Measurements from ENCODE around the gene STRIP1. TPM values are rescaled to one million over a fixed set of nuclear protein-coding genes. Genes with fewer than 3 reads are reported as not detected.
A peak's percentile ranks its signal among the peaks of the same experiment; 100 is the strongest.

STRIP1 gene, protein sequence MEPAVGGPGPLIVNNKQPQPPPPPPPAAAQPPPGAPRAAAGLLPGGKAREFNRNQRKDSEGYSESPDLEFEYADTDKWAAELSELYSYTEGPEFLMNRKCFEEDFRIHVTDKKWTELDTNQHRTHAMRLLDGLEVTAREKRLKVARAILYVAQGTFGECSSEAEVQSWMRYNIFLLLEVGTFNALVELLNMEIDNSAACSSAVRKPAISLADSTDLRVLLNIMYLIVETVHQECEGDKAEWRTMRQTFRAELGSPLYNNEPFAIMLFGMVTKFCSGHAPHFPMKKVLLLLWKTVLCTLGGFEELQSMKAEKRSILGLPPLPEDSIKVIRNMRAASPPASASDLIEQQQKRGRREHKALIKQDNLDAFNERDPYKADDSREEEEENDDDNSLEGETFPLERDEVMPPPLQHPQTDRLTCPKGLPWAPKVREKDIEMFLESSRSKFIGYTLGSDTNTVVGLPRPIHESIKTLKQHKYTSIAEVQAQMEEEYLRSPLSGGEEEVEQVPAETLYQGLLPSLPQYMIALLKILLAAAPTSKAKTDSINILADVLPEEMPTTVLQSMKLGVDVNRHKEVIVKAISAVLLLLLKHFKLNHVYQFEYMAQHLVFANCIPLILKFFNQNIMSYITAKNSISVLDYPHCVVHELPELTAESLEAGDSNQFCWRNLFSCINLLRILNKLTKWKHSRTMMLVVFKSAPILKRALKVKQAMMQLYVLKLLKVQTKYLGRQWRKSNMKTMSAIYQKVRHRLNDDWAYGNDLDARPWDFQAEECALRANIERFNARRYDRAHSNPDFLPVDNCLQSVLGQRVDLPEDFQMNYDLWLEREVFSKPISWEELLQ
- 10 to 100 TPM; 33.4 to 35.9 TPM for total RNA-seq

DNA sequence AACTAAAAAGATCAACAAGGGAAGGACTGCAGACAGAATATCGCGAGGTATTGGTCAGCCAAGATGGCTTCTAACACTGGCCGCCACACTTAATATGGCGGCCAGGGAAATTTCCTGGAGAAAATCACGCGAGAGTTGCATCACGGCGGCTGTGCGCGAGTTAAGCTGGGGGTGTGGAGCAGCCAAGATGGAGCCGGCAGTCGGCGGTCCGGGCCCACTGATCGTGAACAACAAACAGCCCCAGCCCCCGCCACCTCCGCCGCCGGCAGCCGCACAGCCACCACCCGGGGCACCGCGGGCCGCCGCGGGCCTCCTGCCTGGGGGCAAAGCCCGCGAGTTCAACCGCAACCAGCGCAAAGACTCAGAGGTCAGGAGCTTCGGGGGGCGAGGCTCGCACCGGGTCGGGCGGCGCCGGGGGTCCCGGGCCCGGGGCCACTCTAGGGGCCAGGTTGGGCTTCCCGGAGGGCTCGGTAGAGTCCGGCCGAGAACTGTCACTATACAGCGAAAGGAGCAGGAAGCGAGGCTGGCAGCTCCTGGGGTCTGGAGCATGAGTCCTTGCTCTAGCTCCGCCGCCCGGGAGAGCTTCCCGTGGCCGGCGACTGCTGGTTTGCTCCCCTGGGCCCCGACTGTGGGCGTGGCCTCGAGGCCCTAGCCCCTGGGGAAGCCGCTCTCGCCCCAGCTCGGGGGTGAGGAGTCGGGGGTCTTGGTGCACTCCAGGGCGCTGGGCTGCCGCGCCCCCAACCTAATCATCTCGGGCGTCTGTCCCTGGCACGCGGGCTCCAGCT, at the start of gene STRIP1:
STRIP1 (plus strand) TSS at position 174 of the 785 bp plus-strand sequence; CDS start at position 188, 14 bp downstream.
- Mint-ChIP-seq H3K27ac (peak within 1 kb of the TSS; percentile 93), H3K27me3 (no peaks in the 10 kb centered on the region), H3K9me3 (no peaks in the 10 kb centered on the region), H3K4me1 (peaks cover 65% of the 10 kb centered on the region), H3K36me3 (ENCODE audit: low read depth) (peaks cover 20% of the 10 kb centered on the region), H3K4me3 (peak within 1 kb of the TSS; percentile 91)
- POLR2A ChIA-PET: interaction anchor here (0.9 kb wide), 1 partner anchor 10 kb away, joined by 3 read pairs; no protein-coding TSS in a partner anchor
- CTCF ChIA-PET: interaction anchor here (0.8 to 3.4 kb wide), 11 partner anchors 10 to 541 kb away, joined by 3 to 23 read pairs (median 5); partner anchors contain the start of genes AHCYL1 and CYB561D1
- peak; percentile 96 for DNase-seq

DNA sequence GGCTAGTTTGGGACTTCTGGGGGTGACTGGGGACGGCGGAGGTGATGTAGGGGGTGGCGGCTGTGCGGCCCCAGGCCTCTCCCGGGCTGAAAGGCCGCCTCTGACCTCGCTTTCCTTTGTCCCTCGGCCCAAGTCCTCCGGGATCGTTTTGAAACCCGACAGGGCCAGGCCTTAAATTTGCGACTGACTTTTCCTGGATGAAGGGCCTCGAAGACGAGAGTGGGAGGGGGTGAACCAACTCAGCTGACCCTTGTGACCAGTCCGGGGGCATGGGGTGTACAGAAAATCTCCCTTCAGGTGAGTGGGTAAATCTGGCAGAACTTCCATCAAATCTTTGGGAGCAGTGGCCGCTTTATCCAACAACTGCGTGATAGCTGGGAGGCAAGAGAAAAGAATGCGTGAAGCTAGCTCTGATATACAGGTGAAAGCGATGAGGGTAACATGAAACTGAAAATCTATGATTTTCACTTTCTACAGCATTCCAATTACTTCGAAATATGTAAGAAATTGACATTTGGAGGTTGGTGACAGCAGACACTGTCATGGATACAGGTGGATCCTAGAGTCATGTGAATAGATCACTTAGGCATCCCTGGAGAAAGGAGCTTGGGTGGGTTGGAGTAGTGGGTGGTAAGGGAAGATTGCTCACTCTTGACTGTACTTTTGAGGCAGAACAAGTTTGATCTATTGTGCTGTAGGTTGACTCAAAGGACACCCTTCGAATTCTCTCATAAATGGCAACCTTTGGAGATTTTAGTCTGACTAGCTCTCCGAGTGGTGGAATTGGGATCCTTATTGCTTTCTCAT, 49.0 kb upstream of the STRIP1 start:
- POLR2A ChIA-PET: interaction anchor here (1.6 kb wide), 1 partner anchor 209 kb away, joined by 10 read pairs; no protein-coding TSS in a partner anchor
- Mint-ChIP-seq H3K4me3 (peak overlapping the region; percentile 89), H3K27ac (peak overlapping the region; percentile 97), H3K27me3 (no peaks in the 10 kb centered on the region), H3K9me3 (no peaks in the 10 kb centered on the region), H3K4me1 (peaks cover 43% of the 10 kb centered on the region), H3K36me3 (ENCODE audit: low read depth) (peaks cover 8% of the 10 kb centered on the region)
- no peak for DNase-seq
- CTCF ChIA-PET: interaction anchor here (0.5 to 12.9 kb wide), 33 partner anchors 12 to 746 kb away, joined by 3 to 475 read pairs (median 6); partner anchors contain the start of genes AMPD2, GNAI3, GNAT2 and GSTM4

DNA sequence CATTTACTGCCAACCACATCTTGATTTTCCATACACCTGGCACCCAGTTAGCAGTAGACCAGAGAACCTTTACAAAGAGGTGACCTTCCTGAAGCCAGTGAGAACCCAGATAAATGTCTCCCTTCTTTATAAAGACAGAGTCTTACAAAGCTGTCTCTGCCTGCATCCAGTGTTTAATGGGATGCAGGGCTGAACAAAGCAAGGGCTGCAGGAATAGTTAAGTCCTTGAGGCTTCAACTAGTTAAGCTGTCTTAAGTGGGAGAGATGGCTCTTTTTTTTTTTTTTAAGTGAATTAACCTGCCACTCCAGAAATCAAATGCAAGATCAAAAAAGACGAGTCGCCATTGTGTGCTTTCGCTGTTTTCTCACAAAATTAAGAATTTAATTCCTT, 48.4 kb upstream of the STRIP1 start:
- ChIA-PET POLR2A (no interaction called here), CTCF (interaction anchor here (0.5 to 12.9 kb wide), 11 partner anchors 11 to 346 kb away, joined by 3 to 475 read pairs (median 10); partner anchors contain the start of gene STRIP1)
- Mint-ChIP-seq H3K4me1 (peaks cover 46% of the 10 kb centered on the region), H3K27me3 (no peaks in the 10 kb centered on the region), H3K27ac (peak overlapping the region; percentile 97), H3K4me3 (peak overlapping the region; percentile 89), H3K9me3 (no peaks in the 10 kb centered on the region), H3K36me3 (ENCODE audit: low read depth) (peaks cover 8% of the 10 kb centered on the region)
- DNase-seq: no peak

DNA sequence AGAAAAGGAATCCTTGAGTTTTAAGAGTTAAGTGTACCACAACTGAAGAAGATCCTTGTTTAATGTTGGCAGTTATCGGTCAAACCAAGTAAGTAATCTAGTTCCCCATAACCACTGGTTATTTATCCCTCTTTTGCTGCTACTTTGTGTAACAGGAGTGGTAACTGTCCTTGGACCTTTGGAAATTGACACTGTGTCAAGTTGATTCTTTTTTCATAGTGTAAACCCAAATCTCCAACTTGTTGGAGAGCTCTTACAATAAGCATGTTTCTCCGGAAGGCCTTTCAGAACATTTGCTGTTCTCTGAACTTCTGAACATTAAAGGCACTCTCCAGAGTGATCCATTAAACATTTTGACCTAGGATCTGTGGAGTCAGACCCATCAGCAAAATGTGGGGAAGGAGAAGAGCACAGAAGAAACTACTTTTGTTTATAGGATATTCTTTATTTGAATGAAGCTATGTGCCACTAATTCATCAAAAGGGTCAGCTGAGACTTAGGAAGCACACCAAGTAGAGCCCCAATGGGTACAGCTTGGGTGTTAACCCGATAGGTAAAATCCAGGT, 46.0 kb upstream of the STRIP1 start:
- no peaks in the 10 kb centered on the region for H3K27me3 Mint-ChIP-seq
- ChIA-PET POLR2A (no interaction called here), CTCF (interaction anchor here (0.7 to 12.9 kb wide), 4 partner anchors 9 to 226 kb away, joined by 3 to 475 read pairs (median 3); no protein-coding TSS in a partner anchor)
- H3K9me3 Mint-ChIP-seq: no peaks in the 10 kb centered on the region
- no peak overlapping the region for H3K27ac Mint-ChIP-seq
- H3K4me3 Mint-ChIP-seq: no peak overlapping the region
- peaks cover 49% of the 10 kb centered on the region for H3K4me1 Mint-ChIP-seq
- no peak for DNase-seq
- H3K36me3 Mint-ChIP-seq (ENCODE audit: low read depth): peaks cover 10% of the 10 kb centered on the region

DNA sequence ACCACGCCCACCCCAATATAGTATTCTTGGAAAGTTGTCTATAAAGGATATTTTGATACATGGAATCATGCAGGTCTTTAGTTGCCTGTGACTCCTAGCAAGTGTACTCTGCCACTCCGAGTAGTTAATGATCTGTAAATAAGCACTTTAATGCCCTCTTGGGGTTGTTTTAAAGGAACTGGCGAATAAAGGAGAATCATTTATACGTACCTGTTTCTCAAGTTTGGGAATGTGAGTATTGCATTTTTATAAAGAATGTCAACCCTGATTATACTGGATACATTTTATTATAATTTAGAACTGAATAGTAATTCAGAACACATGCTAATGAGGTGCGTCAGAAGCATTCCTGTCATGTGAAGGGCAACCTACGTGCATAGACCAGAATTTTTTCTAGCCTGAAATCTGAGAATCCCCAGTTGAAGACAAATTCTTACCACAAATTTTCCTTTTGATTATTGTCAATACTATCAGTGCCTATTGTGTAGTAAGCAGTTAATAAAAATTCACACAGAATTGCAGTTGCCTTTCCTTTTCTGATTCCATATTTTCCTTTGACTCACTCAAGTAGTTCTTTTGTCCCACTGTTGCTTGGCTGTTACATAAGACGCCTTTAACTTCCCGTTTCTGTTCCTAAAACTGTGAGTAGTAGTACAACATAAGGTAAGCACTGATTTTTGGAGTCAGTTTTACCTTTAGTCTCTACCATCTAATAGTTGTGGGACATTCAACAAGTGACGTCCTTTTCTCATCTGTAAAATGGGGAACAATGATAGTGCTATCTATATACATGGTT, 44.7 kb upstream of the STRIP1 start:
- ChIA-PET CTCF (interaction anchor here (0.8 to 12.9 kb wide), 4 partner anchors 8 to 213 kb away, joined by 3 to 475 read pairs (median 4); no protein-coding TSS in a partner anchor), POLR2A (no interaction called here)
- H3K4me3 Mint-ChIP-seq: no peak overlapping the region
- peaks cover 10% of the 10 kb centered on the region for H3K36me3 Mint-ChIP-seq (ENCODE audit: low read depth)
- no peak for DNase-seq
- no peaks in the 10 kb centered on the region for H3K9me3 Mint-ChIP-seq
- H3K27me3 Mint-ChIP-seq: no peaks in the 10 kb centered on the region
- no peak overlapping the region for H3K27ac Mint-ChIP-seq
- peaks cover 39% of the 10 kb centered on the region for H3K4me1 Mint-ChIP-seq

DNA sequence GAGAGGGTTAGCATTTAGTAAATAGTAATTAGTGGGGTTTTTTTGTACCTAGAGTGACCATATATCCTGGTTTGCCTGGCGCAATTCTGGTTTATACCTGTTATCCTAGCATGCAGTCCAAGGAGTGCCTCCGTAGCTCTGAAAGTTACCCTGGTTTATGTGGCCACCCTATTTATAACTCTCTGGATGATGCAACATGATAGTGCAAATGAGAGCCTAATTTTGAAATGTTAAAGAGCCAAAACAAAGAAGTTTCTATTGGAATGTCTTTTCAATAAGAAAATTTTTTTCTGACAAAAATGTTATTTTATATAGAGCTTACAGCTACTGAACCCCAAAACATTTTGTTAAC, 44.1 kb upstream of the STRIP1 start:
- POLR2A ChIA-PET: no interaction called here
- Mint-ChIP-seq H3K4me3 (no peak overlapping the region), H3K36me3 (ENCODE audit: low read depth) (peaks cover 10% of the 10 kb centered on the region), H3K4me1 (peaks cover 40% of the 10 kb centered on the region), H3K27ac (no peak overlapping the region), H3K9me3 (no peaks in the 10 kb centered on the region), H3K27me3 (no peaks in the 10 kb centered on the region)
- CTCF ChIA-PET: interaction anchor here (0.8 to 1.0 kb wide), 2 partner anchors 24 to 213 kb away, joined by 3 to 4 read pairs; no protein-coding TSS in a partner anchor
- DNase-seq: no peak

DNA sequence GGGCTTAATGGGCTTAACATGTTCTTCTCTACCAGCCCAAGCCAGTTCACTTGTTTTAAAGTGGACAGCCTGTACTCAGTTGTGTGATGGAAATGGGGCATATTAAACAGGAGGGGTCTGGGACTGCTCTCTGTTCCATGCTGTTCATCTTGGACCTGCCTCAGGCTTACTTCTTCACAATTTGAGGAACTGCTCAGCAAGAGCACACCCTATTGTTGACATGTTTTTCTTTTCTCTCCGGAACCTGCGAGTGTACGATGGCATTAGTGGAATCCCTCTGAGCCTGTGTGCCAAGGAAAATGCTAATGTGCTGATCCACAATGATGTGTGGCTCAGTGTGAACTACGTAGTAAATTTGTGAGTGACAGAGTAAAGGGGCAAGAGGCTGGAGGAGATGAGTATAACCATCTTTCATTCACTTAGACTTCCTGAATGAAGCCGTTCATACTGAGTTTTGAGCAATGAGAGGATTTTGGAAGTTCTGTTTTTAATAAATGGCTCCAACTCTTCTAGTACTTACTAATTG, 43.0 kb upstream of the STRIP1 start:
- Mint-ChIP-seq H3K9me3 (no peaks in the 10 kb centered on the region), H3K27ac (no peak overlapping the region), H3K27me3 (no peaks in the 10 kb centered on the region), H3K4me1 (peaks cover 29% of the 10 kb centered on the region), H3K4me3 (no peak overlapping the region), H3K36me3 (ENCODE audit: low read depth) (peaks cover 16% of the 10 kb centered on the region)
- ChIA-PET CTCF (interaction anchor here (1.8 to 5.3 kb wide), 2 partner anchors 25 to 216 kb away, joined by 5 to 21 read pairs; no protein-coding TSS in a partner anchor), POLR2A (no interaction called here)
- no peak for DNase-seq

DNA sequence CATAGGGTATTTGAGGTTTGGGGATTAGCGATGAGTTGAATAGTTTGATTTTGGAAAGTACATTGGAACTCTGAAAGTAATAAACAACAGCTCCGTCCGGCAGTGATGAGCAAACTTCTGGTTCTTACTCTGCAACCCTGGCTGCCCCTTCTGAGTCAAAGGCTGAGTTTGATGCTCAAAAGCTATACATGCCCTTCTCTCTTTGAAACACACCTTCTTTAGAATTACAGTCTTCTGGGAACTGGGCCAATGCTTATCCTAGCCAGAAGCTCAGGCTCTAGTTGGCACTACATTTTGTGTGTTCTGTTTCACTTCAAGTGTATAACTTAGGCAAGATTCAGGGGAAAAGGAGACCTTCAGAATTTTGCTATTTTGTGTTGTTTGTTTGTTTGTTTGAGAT, 40.5 kb upstream of the STRIP1 start:
- Mint-ChIP-seq H3K36me3 (ENCODE audit: low read depth) (peaks cover 17% of the 10 kb centered on the region), H3K4me1 (peaks cover 13% of the 10 kb centered on the region), H3K9me3 (no peaks in the 10 kb centered on the region), H3K27me3 (no peaks in the 10 kb centered on the region), H3K4me3 (no peak overlapping the region), H3K27ac (no peak overlapping the region)
- POLR2A ChIA-PET: interaction anchor here (0.9 kb wide), 1 partner anchor 9 kb away, joined by 3 read pairs; the partner anchor contains the start of gene AHCYL1
- CTCF ChIA-PET: interaction anchor here (5.3 to 9.6 kb wide), 2 partner anchors 8 to 218 kb away, joined by 21 to 65 read pairs; partner anchors contain the start of gene AHCYL1
- no peak for DNase-seq

DNA sequence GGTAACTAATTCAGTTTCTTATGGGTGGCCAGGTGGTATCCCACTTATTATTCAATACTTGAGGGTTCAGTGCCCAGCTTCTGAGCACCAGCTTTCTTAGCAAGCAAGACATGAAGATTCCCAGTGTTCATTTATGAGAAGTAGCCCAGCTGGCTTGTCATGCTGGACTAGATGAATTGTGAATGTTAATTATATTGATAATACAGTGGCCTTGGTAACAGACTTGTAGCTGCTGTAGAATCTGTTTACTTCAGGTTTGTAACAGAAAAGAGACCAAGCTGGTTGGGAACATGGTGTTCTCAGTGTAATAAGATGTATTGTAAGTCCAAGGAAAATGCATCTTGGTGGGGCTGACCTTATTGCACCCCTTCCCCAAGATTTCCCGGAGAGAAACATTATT, 39.8 kb upstream of the STRIP1 start:
- POLR2A ChIA-PET: no interaction called here
- no peak for DNase-seq
- H3K36me3 Mint-ChIP-seq (ENCODE audit: low read depth): peaks cover 18% of the 10 kb centered on the region
- H3K4me3 Mint-ChIP-seq: no peak overlapping the region
- H3K4me1 Mint-ChIP-seq: peaks cover 13% of the 10 kb centered on the region
- H3K27me3 Mint-ChIP-seq: no peaks in the 10 kb centered on the region
- H3K27ac Mint-ChIP-seq: no peak overlapping the region
- CTCF ChIA-PET: interaction anchor here (1.1 to 9.6 kb wide), 3 partner anchors 9 to 219 kb away, joined by 3 to 65 read pairs (median 21); partner anchors contain the start of gene AHCYL1
- no peaks in the 10 kb centered on the region for H3K9me3 Mint-ChIP-seq

DNA sequence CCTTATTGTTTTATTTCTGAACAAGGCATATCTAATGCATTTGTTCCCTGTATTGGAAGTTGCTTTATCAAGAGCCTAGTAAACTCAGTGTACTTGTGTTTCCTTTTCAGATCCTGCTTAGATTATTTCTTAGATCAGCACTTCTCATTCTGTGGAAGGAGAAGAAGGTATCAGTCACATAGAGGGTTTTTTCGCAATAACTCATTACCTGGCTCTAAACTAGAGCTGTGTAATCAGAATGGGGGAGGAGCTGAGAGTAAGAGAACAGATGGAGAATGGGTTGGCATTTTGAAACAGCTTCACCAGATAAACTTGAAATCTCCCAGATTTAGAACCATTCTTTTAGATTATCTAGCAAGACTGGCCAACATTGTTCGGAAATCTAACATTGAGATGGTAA, 38.9 kb upstream of the STRIP1 start:
- H3K36me3 Mint-ChIP-seq (ENCODE audit: low read depth): peaks cover 13% of the 10 kb centered on the region
- no peak for DNase-seq
- H3K27me3 Mint-ChIP-seq: no peaks in the 10 kb centered on the region
- no peak overlapping the region for H3K27ac Mint-ChIP-seq
- H3K4me1 Mint-ChIP-seq: peaks cover 9% of the 10 kb centered on the region
- CTCF ChIA-PET: interaction anchor here (1.1 to 9.6 kb wide), 3 partner anchors 10 to 220 kb away, joined by 3 to 65 read pairs (median 21); partner anchors contain the start of gene AHCYL1
- POLR2A ChIA-PET: no interaction called here
- H3K9me3 Mint-ChIP-seq: no peaks in the 10 kb centered on the region
- no peak overlapping the region for H3K4me3 Mint-ChIP-seq

Measured in activated CD4-positive, alpha-beta T cell treated with anti-CD3 and anti-CD28 coated beads, Interleukin-2, amount 10 ng/mL, durations not matched to agents 7 days and 5 days (primary cell).